ENCODE results near the gene PRKCA.

PRKCA gene

DNA sequence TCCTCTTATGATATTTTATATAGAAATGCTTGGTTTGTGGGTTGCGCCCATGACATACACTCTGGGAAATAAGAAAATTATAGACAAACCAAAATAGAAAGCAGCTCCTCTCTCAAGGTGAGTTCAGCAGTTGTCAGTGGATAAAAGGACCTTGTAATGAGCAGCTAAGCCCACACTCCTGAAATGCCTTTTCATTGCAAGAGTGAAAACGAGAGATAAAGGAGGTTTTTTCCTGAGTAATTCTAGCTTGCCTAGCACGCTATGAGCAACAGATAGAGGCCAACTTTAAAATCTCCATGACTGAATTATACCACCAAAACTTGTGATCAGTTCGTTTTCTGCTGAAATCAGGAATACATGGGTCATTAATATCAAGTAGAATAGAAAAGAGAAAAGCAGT, 270.7 kb downstream of the PRKCA start:
- TF ChIP-seq, protein P1, sequence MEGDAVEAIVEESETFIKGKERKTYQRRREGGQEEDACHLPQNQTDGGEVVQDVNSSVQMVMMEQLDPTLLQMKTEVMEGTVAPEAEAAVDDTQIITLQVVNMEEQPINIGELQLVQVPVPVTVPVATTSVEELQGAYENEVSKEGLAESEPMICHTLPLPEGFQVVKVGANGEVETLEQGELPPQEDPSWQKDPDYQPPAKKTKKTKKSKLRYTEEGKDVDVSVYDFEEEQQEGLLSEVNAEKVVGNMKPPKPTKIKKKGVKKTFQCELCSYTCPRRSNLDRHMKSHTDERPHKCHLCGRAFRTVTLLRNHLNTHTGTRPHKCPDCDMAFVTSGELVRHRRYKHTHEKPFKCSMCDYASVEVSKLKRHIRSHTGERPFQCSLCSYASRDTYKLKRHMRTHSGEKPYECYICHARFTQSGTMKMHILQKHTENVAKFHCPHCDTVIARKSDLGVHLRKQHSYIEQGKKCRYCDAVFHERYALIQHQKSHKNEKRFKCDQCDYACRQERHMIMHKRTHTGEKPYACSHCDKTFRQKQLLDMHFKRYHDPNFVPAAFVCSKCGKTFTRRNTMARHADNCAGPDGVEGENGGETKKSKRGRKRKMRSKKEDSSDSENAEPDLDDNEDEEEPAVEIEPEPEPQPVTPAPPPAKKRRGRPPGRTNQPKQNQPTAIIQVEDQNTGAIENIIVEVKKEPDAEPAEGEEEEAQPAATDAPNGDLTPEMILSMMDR (conservative IDR thresholded peaks at IDR 0.05; ENCODE audit: low read depth), result no peak
- no peak overlapping the region for H3K27ac ChIP-seq
- ChIA-PET CTCF (no interaction called here), POLR2A (ENCODE audit: low non-redundant PET) (no interaction called here)
- no peak for DNase-seq (ENCODE audit: low spot score)

DNA sequence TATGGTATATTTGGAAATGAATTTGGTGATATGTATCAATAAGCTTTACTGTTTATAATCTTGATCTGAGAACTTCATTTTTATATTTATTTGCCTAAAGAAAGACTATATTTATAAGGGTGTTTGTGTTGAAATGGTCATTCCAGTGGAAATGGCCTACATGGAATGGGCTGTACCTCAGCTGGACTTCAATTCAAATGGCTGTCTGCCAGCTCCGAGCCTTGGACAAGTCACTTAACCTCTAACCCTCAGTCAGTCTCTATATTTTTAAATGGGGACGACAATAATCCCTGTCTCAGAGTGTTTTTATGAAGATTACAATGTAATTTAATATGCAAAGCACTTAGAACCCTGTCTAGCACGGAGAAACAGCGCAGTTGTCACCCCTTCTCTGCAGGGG, 271.7 kb downstream of the PRKCA start:
- POLR2A ChIA-PET (ENCODE audit: low non-redundant PET), result no interaction called here
- CTCF ChIA-PET, result no interaction called here
- H3K27ac ChIP-seq, result no peak overlapping the region
- TF ChIP-seq, protein P1 (conservative IDR thresholded peaks at IDR 0.05; ENCODE audit: low read depth), result no peak
- DNase-seq (ENCODE audit: low spot score), result no peak

DNA sequence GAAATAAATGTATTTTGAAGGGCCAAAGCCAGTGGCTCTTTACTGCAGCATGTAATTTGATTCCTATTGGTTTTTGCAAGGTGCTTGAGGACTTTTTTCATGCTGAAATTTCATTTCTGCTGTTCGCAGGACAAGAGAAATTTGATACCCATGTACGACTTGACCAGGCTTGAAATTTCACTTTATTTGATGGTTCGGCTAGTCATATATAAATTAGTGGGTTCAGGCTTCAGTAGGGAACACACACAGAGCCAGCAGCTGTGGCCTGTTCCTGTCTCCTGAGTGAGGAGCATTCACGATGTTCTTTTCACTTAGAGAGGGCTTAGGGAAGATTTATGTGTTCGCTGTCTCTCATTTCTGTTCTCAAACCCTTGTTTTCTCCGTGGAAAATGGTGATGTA, 274.1 kb downstream of the PRKCA start:
- ChIA-PET POLR2A (ENCODE audit: low non-redundant PET) (no interaction called here), CTCF (interaction anchor here (0.6 kb wide), 1 partner anchor 50 kb away, joined by 4 read pairs; no protein-coding TSS in a partner anchor)
- TF ChIP-seq, protein P1 (conservative IDR thresholded peaks at IDR 0.05; ENCODE audit: low read depth), result no peak
- H3K27ac ChIP-seq, result no peak overlapping the region
- no peak for DNase-seq (ENCODE audit: low spot score)

DNA sequence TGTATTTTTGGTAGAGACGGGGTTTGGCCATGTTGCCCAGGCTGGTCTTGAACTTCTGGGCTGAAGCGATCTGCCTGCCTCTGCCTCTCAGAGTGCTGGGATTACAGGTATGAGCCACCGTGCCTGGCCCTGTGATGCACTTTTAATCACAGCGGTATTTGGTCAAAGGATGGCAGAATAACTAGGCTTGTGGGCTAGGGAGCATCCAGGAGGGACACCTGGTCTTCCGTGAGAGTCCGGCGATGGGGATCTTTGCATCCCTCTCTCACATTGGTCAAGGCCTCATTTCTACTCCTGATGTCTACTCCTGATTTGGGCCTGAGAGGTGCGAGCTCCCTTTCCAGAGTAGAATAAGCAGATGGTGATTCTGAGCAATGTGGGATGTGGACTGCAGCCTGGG, 274.6 kb downstream of the PRKCA start:
- no peak overlapping the region for H3K27ac ChIP-seq
- no peak for DNase-seq (ENCODE audit: low spot score)
- ChIA-PET CTCF (interaction anchor here (0.5 kb wide), 1 partner anchor 1724 kb away, joined by 3 read pairs; no protein-coding TSS in a partner anchor), POLR2A (ENCODE audit: low non-redundant PET) (no interaction called here)
- TF ChIP-seq, protein P1 (conservative IDR thresholded peaks at IDR 0.05; ENCODE audit: low read depth), result no peak

DNA sequence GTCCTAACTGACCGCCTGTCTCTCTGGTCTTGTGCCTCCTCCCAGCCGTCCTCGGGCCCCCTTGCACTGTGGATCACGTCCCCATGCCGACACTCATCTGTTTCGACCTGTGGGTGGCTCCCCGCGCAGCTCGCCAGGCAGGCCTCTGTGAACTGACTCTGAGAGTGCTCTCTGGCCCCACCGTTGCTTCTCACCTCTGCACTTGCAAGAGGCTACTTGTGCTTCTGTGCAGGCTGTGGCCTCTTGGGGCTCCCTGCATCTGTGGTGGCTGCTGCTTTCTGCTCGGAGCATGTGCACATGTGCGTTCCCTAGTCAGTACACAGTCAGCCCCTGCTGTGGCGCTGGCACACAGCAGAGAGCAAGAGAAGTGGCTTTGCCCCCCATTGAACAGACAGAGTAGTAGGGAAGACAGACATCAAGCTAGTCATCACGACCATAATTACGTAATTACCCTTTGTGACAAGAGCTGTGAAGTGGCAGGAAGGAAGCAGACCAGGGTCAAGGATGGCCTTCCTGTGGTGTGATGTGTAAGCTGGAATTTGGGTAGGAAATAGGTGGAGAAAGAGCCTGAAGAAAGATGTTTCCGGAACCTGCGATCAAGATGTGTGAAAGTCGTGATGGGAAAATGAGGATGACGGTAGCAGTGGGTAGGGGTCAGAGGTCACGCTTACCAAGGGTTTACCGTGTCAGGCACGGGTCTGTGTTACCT, 276.5 kb downstream of the PRKCA start:
- no peak for DNase-seq (ENCODE audit: low spot score)
- no peak overlapping the region for H3K27ac ChIP-seq
- ChIA-PET POLR2A (ENCODE audit: low non-redundant PET) (no interaction called here), CTCF (interaction anchor here (0.6 kb wide), 1 partner anchor 324 kb away, joined by 4 read pairs; no protein-coding TSS in a partner anchor)
- TF ChIP-seq, protein P1 (conservative IDR thresholded peaks at IDR 0.05; ENCODE audit: low read depth), result no peak

DNA sequence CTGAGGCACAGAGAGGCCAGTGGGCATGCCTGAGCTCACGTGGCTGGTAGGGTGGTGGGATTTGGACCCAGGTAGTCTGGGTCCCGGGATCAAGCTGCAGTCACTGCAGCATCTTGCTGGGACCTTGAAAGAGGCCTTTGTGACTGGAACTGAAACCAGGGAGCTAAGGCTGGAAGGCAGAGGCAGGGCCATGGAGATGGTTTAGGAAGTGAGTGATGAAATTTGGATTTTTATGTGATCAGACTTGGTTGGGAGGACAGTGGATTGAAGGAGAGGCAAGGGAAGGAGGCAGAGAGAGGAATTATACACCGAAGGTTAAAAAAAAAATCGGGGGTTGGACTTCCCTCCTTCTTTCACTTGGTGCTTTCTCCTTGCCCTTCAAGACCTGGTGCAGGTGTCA, 277.1 kb downstream of the PRKCA start:
- POLR2A ChIA-PET (ENCODE audit: low non-redundant PET), result no interaction called here
- CTCF ChIA-PET, result interaction anchor here (0.6 to 0.8 kb wide), 2 partner anchors 167 to 414 kb away, joined by 6 read pairs; no protein-coding TSS in a partner anchor

More for the DNA sequence above, 277.1 kb downstream of the PRKCA start:
- no peak overlapping the region for H3K27ac ChIP-seq
- TF ChIP-seq, protein P1 (conservative IDR thresholded peaks at IDR 0.05; ENCODE audit: low read depth), result no peak
- DNase-seq (ENCODE audit: low spot score), result no peak
